GM23338 (cell line): ENCODE results near the gene MRPS5. TPM values are rescaled to one million over a fixed set of nuclear protein-coding genes. Genes with fewer than 3 reads are reported as not detected.

Experiments
- ATAC-seq: fragments of 200-7000 bp; cut with Tn5 transposase; 3 replicates; pipeline ENCODE4 v1.9.1; 2020
- DNase-seq: peaks from one replicate; pipeline ENCODE4 v3.0.0-alpha.2; 2015; ENCODE audit warnings: low spot score
- H2AFZ ChIP-seq: fragments of 200-600 bp; sonication (generic); 2 replicates; pipeline ENCODE4 v1.8.0; 2016; ENCODE audit warnings: antibody characterized with exemption, mild to moderate bottlenecking, moderate library complexity
- H3F3A ChIP-seq: fragments of 200-600 bp; sonication (generic); replicated peaks from 2 replicates; pipeline ENCODE4 v1.8.0; 2017; ENCODE audit warnings: antibody characterized with exemption, mixed run types, low read depth
- H3K27ac ChIP-seq: fragments of 200-600 bp; sonication (generic); 2 replicates; pipeline ENCODE4 v1.6.1; 2016; ENCODE audit warnings: low read depth
- H3K27me3 ChIP-seq: fragments of 200-600 bp; sonication (generic); 2 replicates; pipeline ENCODE4 v1.8.0; 2016; ENCODE audit warnings: mild to moderate bottlenecking, mixed run types, moderate library complexity; ENCODE audit not compliant: insufficient read depth
- H3K36me3 ChIP-seq: fragments of 200-600 bp; sonication (generic); 2 replicates; pipeline ENCODE4 v1.8.0; 2016; ENCODE audit warnings: mild to moderate bottlenecking; ENCODE audit not compliant: insufficient read depth
- H3K4me1 ChIP-seq: fragments of 200-600 bp; sonication (generic); 2 replicates; pipeline ENCODE4 v1.8.0; 2016; ENCODE audit warnings: mild to moderate bottlenecking, moderate library complexity; ENCODE audit not compliant: insufficient read depth
- H3K4me2 ChIP-seq: fragments of 200-600 bp; sonication (generic); 2 replicates; pipeline ENCODE4 v1.7.1; 2017; ENCODE audit warnings: mixed run types
- H3K4me3 ChIP-seq: fragments of 200-600 bp; sonication (generic); 2 replicates; pipeline ENCODE4 v1.6.1; 2016; ENCODE audit warnings: mixed run types
- H3K79me2 ChIP-seq: fragments of 200-600 bp; sonication (generic); replicated peaks from 2 replicates; pipeline ENCODE4 v1.8.0; 2017; ENCODE audit warnings: mild to moderate bottlenecking; ENCODE audit not compliant: insufficient read depth
- H3K9me2 ChIP-seq: fragments of 200-600 bp; sonication (generic); 2 replicates; pipeline ENCODE4 v1.8.0; 2017; ENCODE audit not compliant: insufficient read depth
- H4K20me1 ChIP-seq: fragments of 200-600 bp; sonication (generic); replicated peaks from 2 replicates; pipeline ENCODE4 v1.8.0; 2017; ENCODE audit warnings: mild to moderate bottlenecking; ENCODE audit not compliant: insufficient read depth
- H3K27ac Mint-ChIP-seq: 2 replicates; pipeline ENCODE4 v1.8.0; 2020; ENCODE audit warnings: inconsistent platforms, mild to moderate bottlenecking, moderate library complexity, mixed read lengths
- H3K27me3 Mint-ChIP-seq: 3 replicates; pipeline ENCODE4 v1.8.0; 2022; ENCODE audit warnings: low read depth, mild to moderate bottlenecking, moderate library complexity, mixed read lengths, inconsistent platforms; ENCODE audit not compliant: insufficient read depth, poor library complexity
- H3K36me3 Mint-ChIP-seq: 3 replicates; pipeline ENCODE4 v1.8.0; 2021; ENCODE audit warnings: low read depth, mild to moderate bottlenecking, inconsistent platforms, moderate library complexity, mixed read lengths
- H3K4me1 Mint-ChIP-seq: 3 replicates; pipeline ENCODE4 v1.8.0; 2020; ENCODE audit warnings: mild to moderate bottlenecking, inconsistent platforms, mixed read lengths
- H3K4me3 Mint-ChIP-seq: 3 replicates; pipeline ENCODE4 v1.8.0; 2021; ENCODE audit warnings: moderate library complexity, mild to moderate bottlenecking, inconsistent platforms, mixed read lengths
- H3K9me3 Mint-ChIP-seq: 3 replicates; pipeline ENCODE4 v1.8.0; 2020; ENCODE audit warnings: moderate library complexity, mild to moderate bottlenecking, inconsistent platforms, mixed read lengths
- CREB1 ChIP-seq: fragments of 250-450 bp; sonication (Bioruptor Pico); IDR thresholded peaks from 2 replicates; pipeline ENCODE4 v1.5.0; 2020; ENCODE audit warnings: low read depth, mild to moderate bottlenecking, moderate library complexity
- EZH2phosphoT487 ChIP-seq: fragments of 200-600 bp; sonication (generic); IDR thresholded peaks from one replicate; pipeline ENCODE4 v1.8.1; 2018; ENCODE audit warnings: antibody characterized with exemption; ENCODE audit not compliant: unreplicated experiment
- NANOG ChIP-seq: IDR thresholded peaks from 2 replicates; pipeline ENCODE4 v1.6.1; 2016; ENCODE audit warnings: antibody characterized with exemption, borderline replicate concordance
- POLR2AphosphoS5 ChIP-seq: IDR thresholded peaks from 2 replicates; pipeline ENCODE4 v1.6.1; 2016; ENCODE audit warnings: antibody characterized with exemption, low read depth
- STAT1 ChIP-seq: IDR thresholded peaks from one replicate; pipeline ENCODE4 v1.6.1; 2016; ENCODE audit warnings: antibody characterized with exemption; ENCODE audit not compliant: unreplicated experiment
- ZNF114 ChIP-seq: fragments of 250-450 bp; sonication (Bioruptor Pico); IDR thresholded peaks from 2 replicates; pipeline ENCODE4 v1.5.0; 2020; ENCODE audit warnings: mild to moderate bottlenecking, moderate library complexity
- ZNF331 ChIP-seq: fragments of 250-450 bp; sonication (Bioruptor Pico); IDR thresholded peaks from 2 replicates; pipeline ENCODE4 v1.5.0; 2020; ENCODE audit warnings: low read depth, mild to moderate bottlenecking, moderate library complexity
- polyA plus RNA-seq: library from polyadenylated mRNA; unstranded; fragments of >200 nt; fragmentation: Nextera tagmentation; extraction: Ambion mirVana; gene quantifications from 2 replicates; pipeline ENCODE4 v1.2.1, GENCODE V29; 2016
- total RNA-seq: library from RNA; depleted of rRNA; stranded (reverse); fragments of >200 nt; shearing (Covaris generic); gene quantifications from 2 replicates; pipeline ENCODE4 v1.2.3, GENCODE V29; 2014
- TF ChIP-seq, protein P1 (sequence below), 2 experiments: fragments of 200-600 bp in 1 of 2; sonication (generic) in 1 of 2; conservative IDR thresholded peaks; 2 replicates each; pipeline versions ENCODE4 v1.5.1 to v1.6.1; 2016 to 2017; ENCODE audit warnings: antibody characterized with exemption in 2 of 2, low read depth in 2 of 2, mild to moderate bottlenecking in 2 of 2, moderate library complexity in 1 of 2

MRPS5 gene
- total and polyA plus RNA-seq, 2 experiments from 2014 or later: 51.9 to 79.0 TPM

DNA sequence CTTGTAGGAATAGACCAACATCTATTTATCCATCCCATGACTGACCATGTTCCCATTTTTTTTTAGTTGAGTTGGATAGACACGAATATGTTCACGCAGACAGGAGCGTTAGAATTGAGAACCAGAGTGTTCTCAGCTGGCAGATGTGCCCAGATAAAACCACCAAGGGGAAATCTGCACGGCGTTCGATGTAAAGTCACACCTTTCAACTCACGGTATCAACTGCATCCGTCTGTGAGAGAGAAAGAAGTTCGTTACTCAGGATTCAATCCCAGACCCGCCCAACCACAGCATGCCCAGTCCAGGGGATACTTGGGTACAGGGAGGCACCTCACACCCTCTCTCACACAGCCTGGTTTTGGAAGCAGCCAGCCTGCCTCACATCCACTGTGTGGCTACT lies 70.0 kb downstream of the MRPS5 start:
- no peak overlapping the region for H3K27ac Mint-ChIP-seq
- no peaks in the 10 kb centered on the region for H3K79me2 ChIP-seq
- H3K27me3 ChIP-seq: no peaks in the 10 kb centered on the region
- no peak overlapping the region for H3K4me3 ChIP-seq
- no peak overlapping the region for H2AFZ ChIP-seq
- no peaks in the 10 kb centered on the region for H4K20me1 ChIP-seq
- TF ChIP-seq CREB1 (CRISPR knock-in tag): no peak
- no peak for TF ChIP-seq ZNF331 (CRISPR knock-in tag)
- TF ChIP-seq, protein P1, sequence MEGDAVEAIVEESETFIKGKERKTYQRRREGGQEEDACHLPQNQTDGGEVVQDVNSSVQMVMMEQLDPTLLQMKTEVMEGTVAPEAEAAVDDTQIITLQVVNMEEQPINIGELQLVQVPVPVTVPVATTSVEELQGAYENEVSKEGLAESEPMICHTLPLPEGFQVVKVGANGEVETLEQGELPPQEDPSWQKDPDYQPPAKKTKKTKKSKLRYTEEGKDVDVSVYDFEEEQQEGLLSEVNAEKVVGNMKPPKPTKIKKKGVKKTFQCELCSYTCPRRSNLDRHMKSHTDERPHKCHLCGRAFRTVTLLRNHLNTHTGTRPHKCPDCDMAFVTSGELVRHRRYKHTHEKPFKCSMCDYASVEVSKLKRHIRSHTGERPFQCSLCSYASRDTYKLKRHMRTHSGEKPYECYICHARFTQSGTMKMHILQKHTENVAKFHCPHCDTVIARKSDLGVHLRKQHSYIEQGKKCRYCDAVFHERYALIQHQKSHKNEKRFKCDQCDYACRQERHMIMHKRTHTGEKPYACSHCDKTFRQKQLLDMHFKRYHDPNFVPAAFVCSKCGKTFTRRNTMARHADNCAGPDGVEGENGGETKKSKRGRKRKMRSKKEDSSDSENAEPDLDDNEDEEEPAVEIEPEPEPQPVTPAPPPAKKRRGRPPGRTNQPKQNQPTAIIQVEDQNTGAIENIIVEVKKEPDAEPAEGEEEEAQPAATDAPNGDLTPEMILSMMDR (conservative IDR thresholded peaks at IDR 0.05; ENCODE audit: low read depth in 2 of 2): no peak
- TF ChIP-seq EZH2phosphoT487: no peak
- no peak overlapping the region for H3K4me2 ChIP-seq
- no peaks in the 10 kb centered on the region for H3K9me3 Mint-ChIP-seq
- DNase-seq (no peak), ATAC-seq (no peak)
- H3K4me1 Mint-ChIP-seq: peaks cover 6% of the 10 kb centered on the region; the same call in 2 of the 3 replicates
- no peaks in the 10 kb centered on the region for H3K36me3 Mint-ChIP-seq
- H3K4me1 ChIP-seq: no peaks in the 10 kb centered on the region
- no peaks in the 10 kb centered on the region for H3F3A ChIP-seq
- peaks cover 5% of the 10 kb centered on the region for H3K27me3 Mint-ChIP-seq
- no peaks in the 10 kb centered on the region for H3K9me2 ChIP-seq
- H3K36me3 ChIP-seq: no peaks in the 10 kb centered on the region
- no peak overlapping the region for H3K27ac ChIP-seq
- no peak overlapping the region for H3K4me3 Mint-ChIP-seq

- no peaks in the 10 kb centered on the region for H3F3A ChIP-seq
- H3K27me3 ChIP-seq: no peaks in the 10 kb centered on the region
- H3K27ac Mint-ChIP-seq: no peak overlapping the region
- H3K79me2 ChIP-seq: no peaks in the 10 kb centered on the region
- H3K27ac ChIP-seq: no peak overlapping the region
- TF ChIP-seq, protein P1 (conservative IDR thresholded peaks at IDR 0.05; ENCODE audit: low read depth in 2 of 2): no peak
- no peak for TF ChIP-seq STAT1
- TF ChIP-seq EZH2phosphoT487: no peak
- no peak for TF ChIP-seq ZNF114
- no peak for TF ChIP-seq POLR2AphosphoS5
- no peak for TF ChIP-seq CREB1 (CRISPR knock-in tag)
- no peak for TF ChIP-seq NANOG
- H3K4me2 ChIP-seq: no peak overlapping the region
- H3K36me3 Mint-ChIP-seq: no peaks in the 10 kb centered on the region
- H2AFZ ChIP-seq: no peak overlapping the region
- no peak for DNase-seq
- no peaks in the 10 kb centered on the region for H3K27me3 Mint-ChIP-seq
- H3K36me3 ChIP-seq: no peaks in the 10 kb centered on the region
- H3K9me2 ChIP-seq: no peaks in the 10 kb centered on the region
- no peaks in the 10 kb centered on the region for H3K4me1 ChIP-seq
- H3K4me1 Mint-ChIP-seq: peaks cover 6% of the 10 kb centered on the region
- no peaks in the 10 kb centered on the region for H4K20me1 ChIP-seq
- H3K9me3 Mint-ChIP-seq: no peaks in the 10 kb centered on the region
- H3K4me3 Mint-ChIP-seq: no peak overlapping the region
- no peak overlapping the region for H3K4me3 ChIP-seq
- no peak for ATAC-seq
Measured at GRCh38 chr2:95050385-95051300, 71.0 kb downstream of the MRPS5 start.
